OCI-LY3 (cell line): ENCODE measurements around the gene AGBL1.

Experiments used
- CTCF ChIP-seq: fragments of 200-600, 300-600 bp; sonication (generic); IDR thresholded peaks from 2 replicates; pipeline ENCODE4 v1.5.1; 2014; ENCODE audit warnings: antibody characterized with exemption, low read length, low read depth
- EZH2phosphoT487 ChIP-seq: fragments of 200-600 bp; shearing (Covaris generic); IDR thresholded peaks from 2 replicates; pipeline ENCODE4 v1.6.1; 2018; ENCODE audit warnings: antibody characterized with exemption, mixed run types, low read depth

GRCh38 chr15:86161250-86161649 lies 81.6 kb downstream of the AGBL1 start:
- TF ChIP-seq CTCF, result no peak
- TF ChIP-seq EZH2phosphoT487, result no peak
